Measurements from ENCODE around the gene ITGBL1.
"Not testable (repeated sequence)": the region's sequence is repeated elsewhere in the genome, so short reads cannot be mapped to it uniquely, and the experiment has no call there.

The ITGBL1 gene

GRCh38 chr13:101514100-101514499, 61.6 kb downstream of the ITGBL1 start:
- no peak for DNase-seq (ENCODE audit: low spot score)

DNA sequence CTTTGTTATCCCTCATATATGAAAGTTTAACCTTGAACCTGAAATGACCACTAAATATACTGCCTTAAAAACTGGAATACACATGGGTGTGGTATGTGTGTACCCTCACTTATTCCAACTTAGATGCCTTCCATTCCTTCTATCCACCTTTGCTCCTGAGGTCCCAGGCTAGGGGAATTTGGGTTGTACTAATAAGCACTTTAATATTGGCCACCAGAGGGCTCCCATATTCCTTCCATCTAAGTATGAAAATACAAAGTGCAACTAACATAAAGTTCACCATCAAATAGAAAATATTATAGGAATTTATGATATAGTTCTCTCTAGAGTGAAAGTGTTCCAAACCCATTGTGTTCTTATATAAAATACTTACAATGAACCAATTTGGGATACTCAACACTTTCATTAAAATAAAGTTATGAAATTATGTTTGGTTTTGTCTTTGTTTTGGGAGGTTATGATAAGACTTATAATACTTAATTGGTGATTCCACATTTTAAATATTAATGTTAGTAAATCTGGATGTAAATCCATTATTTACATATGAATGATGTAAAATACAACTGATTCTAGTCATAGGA, 62.3 kb downstream of the ITGBL1 start:
- no peak for DNase-seq (ENCODE audit: low spot score)

DNA sequence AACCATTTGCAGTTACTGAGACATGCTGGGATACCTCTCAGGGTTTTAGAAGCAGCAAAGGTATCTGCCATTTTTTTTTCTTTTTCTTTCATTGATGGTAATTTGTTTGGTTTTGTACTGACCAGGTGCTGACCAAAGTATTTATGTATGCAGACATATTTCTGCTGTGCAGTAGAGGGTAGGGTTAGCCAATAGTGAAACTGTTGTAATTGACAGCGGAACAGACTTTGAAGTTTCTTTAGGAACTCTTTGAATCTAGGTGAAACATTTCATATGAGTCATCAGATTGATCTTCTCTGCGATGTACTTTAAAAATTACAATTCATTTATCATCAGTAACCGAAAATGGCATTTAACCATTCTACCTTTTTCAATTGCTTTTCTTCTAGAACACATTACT, 63.0 kb downstream of the ITGBL1 start:
- DNase-seq (ENCODE audit: low spot score): no peak

- DNase-seq (ENCODE audit: low spot score): no peak
Measured at GRCh38 chr13:101516262-101516661, 63.8 kb downstream of the ITGBL1 start.

DNA sequence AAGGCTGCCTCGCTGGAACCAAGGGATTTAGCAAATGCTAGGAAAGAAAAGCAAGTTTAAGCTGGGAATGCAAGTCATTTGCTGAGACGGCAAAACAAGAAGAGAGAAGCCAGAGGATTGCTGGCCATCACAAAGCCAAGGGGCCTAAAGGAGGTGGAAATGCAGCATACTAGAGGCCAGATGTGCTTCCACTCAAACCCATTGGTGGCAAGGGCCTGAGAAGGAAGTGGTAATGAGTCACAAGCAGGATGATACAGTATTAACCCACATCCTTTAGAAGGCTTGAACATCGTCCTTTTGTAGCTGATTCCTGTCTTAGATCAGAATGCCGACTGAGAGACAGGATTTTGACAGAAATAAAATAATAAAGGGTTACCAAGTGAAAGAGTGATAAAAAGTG, 68.2 kb downstream of the ITGBL1 start:
- no peak for DNase-seq (ENCODE audit: low spot score)

GRCh38 chr13:101521371-101521770, 68.9 kb downstream of the ITGBL1 start:
- DNase-seq (ENCODE audit: low spot score): no peak

DNA sequence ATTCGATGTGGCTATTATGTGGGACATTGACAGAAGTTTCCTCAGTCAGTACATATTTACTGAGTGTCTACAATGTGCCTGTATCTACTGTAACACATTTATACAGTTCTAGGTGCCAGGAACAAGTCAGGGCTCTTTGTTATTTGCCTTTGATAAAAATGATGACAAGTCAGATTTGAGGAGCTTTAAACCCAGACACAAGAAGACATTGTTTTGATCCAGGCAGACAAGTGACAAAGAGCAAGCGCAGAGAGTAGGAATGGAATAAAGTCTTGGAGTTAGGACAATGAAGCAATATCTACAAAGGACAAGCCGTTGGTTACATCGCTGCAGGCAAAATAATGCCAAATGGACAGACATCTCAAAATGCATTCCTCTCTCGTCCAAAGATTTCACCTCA, 70.1 kb downstream of the ITGBL1 start:
- DNase-seq (ENCODE audit: low spot score): no peak

- no peak for DNase-seq (ENCODE audit: low spot score)
Measured at GRCh38 chr13:101523154-101524131, 71.0 kb downstream of the ITGBL1 start.

- no peak for DNase-seq (ENCODE audit: low spot score)
Measured at GRCh38 chr13:101527130-101527529, 74.7 kb downstream of the ITGBL1 start.

- no peak for DNase-seq (ENCODE audit: low spot score)
Measured at GRCh38 chr13:101529422-101529821, 76.9 kb downstream of the ITGBL1 start.

DNA sequence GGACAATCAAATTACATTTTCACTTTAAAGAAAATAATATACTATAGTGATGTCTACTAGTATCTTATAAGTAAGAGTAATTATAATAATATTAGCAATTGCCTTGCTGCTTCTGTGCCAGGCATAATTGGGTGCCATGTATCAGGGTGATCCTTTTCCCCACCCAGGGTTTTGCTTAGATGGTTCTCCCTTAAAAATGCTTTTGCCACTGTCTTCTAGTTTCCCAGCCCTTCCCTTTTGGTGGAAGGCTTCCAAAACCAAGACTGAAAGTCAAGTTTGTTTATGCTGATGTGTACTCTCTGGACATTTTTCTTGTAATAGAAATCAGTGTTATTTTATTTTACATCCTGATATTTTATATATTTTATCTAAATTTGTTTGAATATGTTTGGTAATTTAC, 77.8 kb downstream of the ITGBL1 start:
- no peak for DNase-seq (ENCODE audit: low spot score)

DNA sequence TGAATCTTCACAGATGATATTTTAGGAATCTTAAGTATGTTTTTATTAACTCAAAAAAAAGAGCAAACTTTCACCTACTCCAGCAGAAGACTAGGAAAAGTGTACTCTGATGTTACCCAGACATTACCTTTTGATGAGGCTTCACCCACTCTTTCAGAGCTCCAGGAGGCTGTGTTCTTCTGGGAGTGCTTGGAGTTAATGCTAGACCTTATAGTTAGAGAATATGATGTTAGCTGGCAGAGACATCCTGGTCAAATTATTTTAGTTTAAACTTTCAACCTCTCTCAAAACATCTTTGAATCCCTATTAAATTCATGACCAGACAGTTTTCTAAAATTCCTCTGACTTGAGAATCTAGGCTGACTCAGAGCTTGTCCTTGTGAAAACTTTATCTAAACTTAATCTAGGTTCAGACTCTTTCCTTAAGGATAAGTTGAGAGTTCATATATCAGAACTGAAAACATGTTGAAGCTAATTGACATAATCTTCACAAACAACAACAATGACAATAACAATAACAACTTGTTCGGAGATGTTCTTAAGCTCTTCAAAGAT, 82.8 kb downstream of the ITGBL1 start:
- DNase-seq (ENCODE audit: low spot score): no peak

- no peak for DNase-seq (ENCODE audit: low spot score)
Measured at GRCh38 chr13:101536079-101536478, 83.6 kb downstream of the ITGBL1 start.

DNA sequence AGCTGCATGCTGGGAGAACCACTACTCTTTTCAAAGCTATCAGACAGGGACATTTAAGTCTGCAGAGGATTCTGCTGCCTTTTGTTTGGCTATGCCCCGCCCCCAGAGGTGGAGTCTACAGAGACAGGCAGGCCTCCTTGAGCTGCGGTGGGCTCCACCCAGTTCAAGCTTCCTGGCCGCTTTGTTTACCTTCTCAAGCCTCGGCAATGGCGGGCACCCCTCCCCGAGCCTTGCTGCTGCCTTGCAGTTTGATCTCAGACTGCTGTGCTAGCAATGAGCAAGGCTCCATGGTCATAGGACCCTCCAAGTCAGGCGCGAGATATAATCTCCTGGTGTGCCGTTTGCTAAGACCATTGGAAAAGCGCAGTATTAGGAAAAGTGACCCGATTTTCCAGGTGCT, 92.1 kb downstream of the ITGBL1 start:
- not testable (repeated sequence) for DNase-seq (ENCODE audit: low spot score)

DNA sequence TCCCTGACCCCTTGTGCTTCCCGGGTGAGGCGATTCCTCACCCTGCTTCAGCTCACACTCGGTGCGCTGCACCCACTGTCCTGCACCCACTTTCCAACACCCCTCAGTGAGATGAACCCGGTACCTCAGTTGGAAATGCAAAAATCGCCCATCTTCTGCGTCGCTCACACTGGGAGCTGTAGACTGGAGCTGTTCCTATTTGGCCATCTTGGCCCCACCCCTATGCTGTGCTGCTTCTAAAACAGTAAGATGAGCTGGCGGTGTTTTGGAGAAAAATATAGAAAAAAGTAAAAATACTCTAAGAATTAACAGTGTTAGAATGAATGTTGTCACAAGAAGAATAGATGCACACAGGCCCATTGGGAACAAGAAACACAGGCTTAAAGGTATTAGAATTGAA, 92.5 kb downstream of the ITGBL1 start:
- DNase-seq (ENCODE audit: low spot score): no peak

DNA sequence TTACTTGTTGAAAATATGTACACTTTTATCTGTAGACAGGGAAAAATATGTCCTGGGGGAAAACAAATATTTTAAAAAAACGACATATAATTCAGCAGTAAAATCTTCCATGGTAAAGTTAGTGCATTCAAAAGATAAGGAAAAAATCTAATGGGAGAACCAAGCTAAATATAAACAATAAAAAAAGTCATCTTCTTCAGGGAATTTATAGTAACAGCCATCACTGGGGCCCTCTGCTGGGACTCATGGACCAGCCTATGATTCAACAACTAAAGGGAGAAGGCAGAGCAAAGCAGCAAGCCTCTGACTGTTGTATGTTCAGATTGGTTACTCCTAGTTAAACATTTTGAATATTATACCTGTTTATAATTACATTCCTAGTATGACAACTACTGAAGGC, 93.0 kb downstream of the ITGBL1 start:
- no peak for DNase-seq (ENCODE audit: low spot score)

GRCh38 chr13:101552286-101552685, 99.8 kb downstream of the ITGBL1 start:
- DNase-seq (ENCODE audit: low spot score): no peak

GRCh38 chr13:101552786-101553185, 100.3 kb downstream of the ITGBL1 start:
- no peak for DNase-seq (ENCODE audit: low spot score)

- no peak for DNase-seq (ENCODE audit: low spot score)
Measured at GRCh38 chr13:101554420-101555125, 102.1 kb downstream of the ITGBL1 start.

- DNase-seq (ENCODE audit: low spot score): no peak
Measured at GRCh38 chr13:101555610-101556009, 103.1 kb downstream of the ITGBL1 start.

GRCh38 chr13:101556676-101557123, 104.2 kb downstream of the ITGBL1 start:
- DNase-seq (ENCODE audit: low spot score): no peak

DNA sequence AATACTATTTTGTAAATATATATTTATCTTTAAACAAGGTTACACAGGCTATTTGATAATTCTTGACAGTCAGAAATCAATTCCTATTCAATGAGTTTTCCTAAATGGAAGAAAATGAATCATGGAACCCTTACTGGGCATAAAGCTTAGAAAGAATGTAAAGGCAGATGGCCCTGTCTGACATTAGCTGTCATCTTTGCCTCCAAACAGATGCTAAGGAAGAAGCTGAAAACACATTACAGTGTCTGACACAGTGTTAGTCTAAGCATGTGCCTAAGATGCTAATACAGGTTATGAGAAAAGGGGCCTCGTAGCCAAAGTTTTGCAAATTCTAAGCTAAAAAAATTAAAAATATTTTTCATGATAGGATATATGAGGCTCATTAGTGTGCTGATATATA, 112.8 kb downstream of the ITGBL1 start:
- no peak for DNase-seq (ENCODE audit: low spot score)

DNA sequence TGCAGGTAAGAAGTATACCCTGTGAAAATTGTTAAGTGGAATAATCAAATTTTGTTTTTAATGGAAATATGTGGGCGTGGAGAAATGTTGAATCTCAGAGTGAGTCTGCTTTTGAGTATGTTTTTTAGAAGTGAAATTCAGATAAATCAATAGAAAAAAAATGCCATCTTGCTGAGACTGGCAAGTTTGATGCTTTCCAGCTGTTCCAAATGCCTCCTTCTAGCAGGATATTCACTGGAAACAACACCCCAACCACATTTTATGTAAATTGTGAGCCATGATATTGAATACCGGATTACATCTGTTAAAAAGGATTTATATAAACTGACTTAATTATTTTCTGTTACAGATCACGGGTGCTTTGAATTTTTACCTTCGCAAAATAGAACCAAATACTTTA, 115.4 kb downstream of the ITGBL1 start:
- no peak for DNase-seq (ENCODE audit: low spot score)
